NB4 (cell line): ENCODE results near the gene MON1A.

Experiments used
- CTCF ChIP-seq: IDR thresholded peaks from one replicate; pipeline ENCODE4 v1.5.1; 2012; ENCODE audit warnings: low read depth, low read length
- MAX ChIP-seq: IDR thresholded peaks from 2 replicates; pipeline ENCODE4 v1.6.1; 2011; ENCODE audit warnings: low read depth, low read length
- MYC ChIP-seq: IDR thresholded peaks from 2 replicates; pipeline ENCODE4 v1.6.1; 2011; ENCODE audit warnings: low read depth, low read length
- POLR2A ChIP-seq: IDR thresholded peaks from 2 replicates; pipeline ENCODE4 v1.6.1; 2011; ENCODE audit warnings: mild to moderate bottlenecking; ENCODE audit not compliant: insufficient read length; ENCODE audit errors: extremely low read depth

GRCh38 chr3:49924683-49925082 is 4.9 kb downstream of the MON1A start:
- TF ChIP-seq CTCF = no peak
- TF ChIP-seq POLR2A = no peak
- no peak for TF ChIP-seq MAX
- no peak for TF ChIP-seq MYC
